ENCODE data around the gene SASH1.

SASH1 gene

GRCh38 chr6:148521586-148521985 lies 178.9 kb downstream of the SASH1 start:
- no peak for DNase-seq (ENCODE audit: low spot score)

- DNase-seq (ENCODE audit: low spot score) = no peak
Observed at GRCh38 chr6:148523048-148523447, 180.4 kb downstream of the SASH1 start.

- no peak for DNase-seq (ENCODE audit: low spot score)
Observed at GRCh38 chr6:148523551-148523950, 180.9 kb downstream of the SASH1 start.

- DNase-seq (ENCODE audit: low spot score) = no peak
Observed at GRCh38 chr6:148524471-148524882, 181.8 kb downstream of the SASH1 start.

- DNase-seq (ENCODE audit: low spot score) = no peak
Observed at GRCh38 chr6:148524976-148525375, 182.3 kb downstream of the SASH1 start.

GRCh38 chr6:148525453-148525852 lies 182.8 kb downstream of the SASH1 start:
- DNase-seq (ENCODE audit: low spot score) = no peak

GRCh38 chr6:148526145-148526544 lies 183.5 kb downstream of the SASH1 start:
- DNase-seq (ENCODE audit: low spot score) = no peak

GRCh38 chr6:148528292-148528691 lies 185.7 kb downstream of the SASH1 start:
- peak; percentile 17 for DNase-seq (ENCODE audit: low spot score)

- no peak for DNase-seq (ENCODE audit: low spot score)
Observed at GRCh38 chr6:148529010-148529409, 186.4 kb downstream of the SASH1 start.

GRCh38 chr6:148530394-148530953 lies 187.8 kb downstream of the SASH1 start:
- peak; percentile 11 for DNase-seq (ENCODE audit: low spot score)

GRCh38 chr6:148530976-148531375 lies 188.3 kb downstream of the SASH1 start:
- DNase-seq (ENCODE audit: low spot score) = no peak

- no peak for DNase-seq (ENCODE audit: low spot score)
Observed at GRCh38 chr6:148532698-148533097, 190.1 kb downstream of the SASH1 start.

- no peak for DNase-seq (ENCODE audit: low spot score)
Observed at GRCh38 chr6:148533309-148534107, 190.9 kb downstream of the SASH1 start.

- DNase-seq (ENCODE audit: low spot score) = no peak
Observed at GRCh38 chr6:148534871-148535270, 192.2 kb downstream of the SASH1 start.

GRCh38 chr6:148535381-148535780 lies 192.7 kb downstream of the SASH1 start:
- no peak for DNase-seq (ENCODE audit: low spot score)

GRCh38 chr6:148535976-148536375 lies 193.3 kb downstream of the SASH1 start:
- DNase-seq (ENCODE audit: low spot score) = no peak

GRCh38 chr6:148538261-148539190 lies 195.9 kb downstream of the SASH1 start:
- no peak for DNase-seq (ENCODE audit: low spot score)

- DNase-seq (ENCODE audit: low spot score) = no peak
Observed at GRCh38 chr6:148543540-148543939, 200.9 kb downstream of the SASH1 start.

GRCh38 chr6:148544421-148544820 lies 201.8 kb downstream of the SASH1 start:
- DNase-seq (ENCODE audit: low spot score) = no peak

- DNase-seq (ENCODE audit: low spot score) = no peak
Observed at GRCh38 chr6:148545901-148546300, 203.3 kb downstream of the SASH1 start.

- no peak for DNase-seq (ENCODE audit: low spot score)
Observed at GRCh38 chr6:148547110-148547509, 204.5 kb downstream of the SASH1 start.

- DNase-seq (ENCODE audit: low spot score) = no peak
Observed at GRCh38 chr6:148548065-148548748, 205.6 kb downstream of the SASH1 start.

Data from NAMALWA (cell line).